Adipocyte (in vitro differentiated cells): Measurements from ENCODE around the gene EID2B.

Experiments
- DNase-seq: peaks from one replicate; pipeline ENCODE4 v3.0.0-alpha.2; 2015; ENCODE audit warnings: low read depth
- H3K27me3 ChIP-seq: replicated peaks from 2 replicates; pipeline ENCODE4 v1.7.0; 2013; ENCODE audit warnings: mild to moderate bottlenecking, low read length, moderate library complexity; ENCODE audit not compliant: control insufficient read depth, insufficient read depth
- H3K36me3 ChIP-seq: 2 replicates; pipeline ENCODE4 v1.7.0; 2013; ENCODE audit warnings: low read length, mild to moderate bottlenecking, moderate library complexity; ENCODE audit not compliant: control insufficient read depth, insufficient read depth, severe bottlenecking
- H3K4me1 ChIP-seq: 2 replicates; pipeline ENCODE4 v1.7.0; 2013; ENCODE audit warnings: mild to moderate bottlenecking, low read length, moderate library complexity; ENCODE audit not compliant: control insufficient read depth, insufficient read depth
- H3K4me3 ChIP-seq: 2 replicates; pipeline ENCODE4 v1.7.0; 2013; ENCODE audit warnings: mild to moderate bottlenecking, low read length, moderate library complexity
- H3K9ac ChIP-seq: 2 replicates; pipeline ENCODE4 v1.7.0; 2013; ENCODE audit warnings: mild to moderate bottlenecking, low read length, moderate library complexity
- H3K9me3 ChIP-seq: 2 replicates; pipeline ENCODE4 v1.7.0; 2013; ENCODE audit warnings: mild to moderate bottlenecking, low read length, moderate library complexity; ENCODE audit not compliant: control insufficient read depth

Gene EID2B

GRCh38 chr19:39525205-39525604 lies 7.4 kb downstream of the EID2B start:
- no peak for DNase-seq
- Histone ChIP-seq H3K4me3 (no peak overlapping the region), H3K36me3 (no peaks in the 10 kb centered on the region), H3K9ac (no peak overlapping the region), H3K27me3 (no peaks in the 10 kb centered on the region), H3K9me3 (no peaks in the 10 kb centered on the region), H3K4me1 (no peaks in the 10 kb centered on the region)

GRCh38 chr19:39524495-39524894 lies 8.2 kb downstream of the EID2B start:
- DNase-seq = no peak
- Histone ChIP-seq H3K9ac (no peak overlapping the region), H3K4me1 (no peaks in the 10 kb centered on the region), H3K36me3 (no peaks in the 10 kb centered on the region), H3K27me3 (no peaks in the 10 kb centered on the region), H3K9me3 (no peaks in the 10 kb centered on the region), H3K4me3 (no peak overlapping the region)

GRCh38 chr19:39520541-39521484 lies 11.8 kb downstream of the EID2B start:
- Histone ChIP-seq H3K9me3 (no peaks in the 10 kb centered on the region), H3K9ac (no peak overlapping the region), H3K4me1 (no peaks in the 10 kb centered on the region), H3K4me3 (no peak overlapping the region), H3K36me3 (no peaks in the 10 kb centered on the region), H3K27me3 (peaks cover 11% of the 10 kb centered on the region)
- DNase-seq = no peak

GRCh38 chr19:39518975-39519374 lies 13.7 kb downstream of the EID2B start:
- no peak overlapping the region for H3K9ac ChIP-seq
- H3K9me3 ChIP-seq = no peaks in the 10 kb centered on the region
- H3K27me3 ChIP-seq = peaks cover 29% of the 10 kb centered on the region
- no peaks in the 10 kb centered on the region for H3K4me1 ChIP-seq
- no peak overlapping the region for H3K4me3 ChIP-seq
- no peak for DNase-seq
- H3K36me3 ChIP-seq = no peaks in the 10 kb centered on the region

GRCh38 chr19:39518458-39518857 lies 14.2 kb downstream of the EID2B start:
- Histone ChIP-seq H3K9me3 (no peaks in the 10 kb centered on the region), H3K36me3 (no peaks in the 10 kb centered on the region), H3K4me3 (no peak overlapping the region), H3K27me3 (peaks cover 34% of the 10 kb centered on the region), H3K4me1 (no peaks in the 10 kb centered on the region), H3K9ac (no peak overlapping the region)
- no peak for DNase-seq

- Histone ChIP-seq H3K9me3 (peaks cover 3% of the 10 kb centered on the region), H3K36me3 (no peaks in the 10 kb centered on the region), H3K9ac (no peak overlapping the region), H3K4me1 (no peaks in the 10 kb centered on the region), H3K27me3 (peaks cover 43% of the 10 kb centered on the region), H3K4me3 (no peak overlapping the region)
- DNase-seq = no peak
These were observed 15.2 kb downstream of the EID2B start for GRCh38 chr19:39517432-39517831.

GRCh38 chr19:39516270-39516669 lies 16.4 kb downstream of the EID2B start:
- no peak overlapping the region for H3K4me3 ChIP-seq
- no peaks in the 10 kb centered on the region for H3K4me1 ChIP-seq
- H3K9me3 ChIP-seq = peaks cover 3% of the 10 kb centered on the region
- no peaks in the 10 kb centered on the region for H3K36me3 ChIP-seq
- no peak overlapping the region for H3K9ac ChIP-seq
- peaks cover 47% of the 10 kb centered on the region for H3K27me3 ChIP-seq
- DNase-seq = no peak

- no peak for DNase-seq
- H3K27me3 ChIP-seq = peaks cover 47% of the 10 kb centered on the region
- H3K36me3 ChIP-seq = no peaks in the 10 kb centered on the region
These were observed 17.0 kb downstream of the EID2B start for GRCh38 chr19:39515551-39516191.

GRCh38 chr19:39514840-39515550 lies 17.7 kb downstream of the EID2B start, which contains the start of gene SELENOV:
Gene SELENOV, plus strand, starts transcription at chr19:39515139. Its CDS starts 74 bp downstream, at chr19:39515213.
- Histone ChIP-seq H3K4me1 (no peaks in the 10 kb centered on the region), H3K27me3 (peaks cover 47% of the 10 kb centered on the region), H3K9ac (no peak within 1 kb of the TSS), H3K36me3 (no peaks in the 10 kb centered on the region), H3K4me3 (peak within 1 kb of the TSS; percentile 54), H3K9me3 (peaks cover 3% of the 10 kb centered on the region)
- DNase-seq = no peak

More at GRCh38 chr19:39515551-39516191, 17.0 kb downstream of the EID2B start:
- peak overlapping the region; percentile 54 for H3K4me3 ChIP-seq
- peaks cover 3% of the 10 kb centered on the region for H3K9me3 ChIP-seq
- no peak overlapping the region for H3K9ac ChIP-seq
- H3K4me1 ChIP-seq = no peaks in the 10 kb centered on the region

- H3K4me3 ChIP-seq = no peak overlapping the region
- H3K9me3 ChIP-seq = peaks cover 3% of the 10 kb centered on the region
- no peak overlapping the region for H3K9ac ChIP-seq
- peaks cover 54% of the 10 kb centered on the region for H3K27me3 ChIP-seq
- no peak for DNase-seq
- no peaks in the 10 kb centered on the region for H3K4me1 ChIP-seq
- H3K36me3 ChIP-seq = no peaks in the 10 kb centered on the region
These were observed 19.7 kb downstream of the EID2B start for GRCh38 chr19:39512988-39513387.

- no peak for DNase-seq
- Histone ChIP-seq H3K9me3 (peaks cover 3% of the 10 kb centered on the region), H3K4me1 (no peaks in the 10 kb centered on the region), H3K27me3 (peaks cover 51% of the 10 kb centered on the region), H3K9ac (no peak overlapping the region), H3K36me3 (no peaks in the 10 kb centered on the region), H3K4me3 (no peak overlapping the region)
These were observed 23.4 kb downstream of the EID2B start for GRCh38 chr19:39509233-39509632.
